ENCODE data around the gene TM9SF3.

Gene TM9SF3

GRCh38 chr10:96627292-96627691 is 40.5 kb upstream of the TM9SF3 start:
- Histone ChIP-seq H3K9me2 (replicated peaks; ENCODE audit: insufficient read depth, low read length) (no peaks in the 10 kb centered on the region), H2AFZ (ENCODE audit: low read depth, low read length, severe bottlenecking) (no peak overlapping the region), H3K4me3 (ENCODE audit: insufficient read depth, low read length, poor library complexity, severe bottlenecking) (no peak overlapping the region), H3F3A (ENCODE audit: insufficient read depth) (0 out of 2 replicates have a peak, but pooled peaks cover 2% of the 10 kb centered on the region), H3K79me2 (ENCODE audit: insufficient read depth, low read length) (peaks cover 3% of the 10 kb centered on the region; the same call in 1 of the 2 replicates), H4K20me1 (ENCODE audit: low read depth, low read length) (no peaks in the 10 kb centered on the region; the same call in 1 of the 2 replicates), H3K36me3 (ENCODE audit: low read length) (peaks cover 64% of the 10 kb centered on the region), H3K27ac (ENCODE audit: low read depth, low read length) (no peak overlapping the region), H3K27me3 (ENCODE audit: low read length) (no peaks in the 10 kb centered on the region), H3K9ac (ENCODE audit: low read length) (no peak overlapping the region), H3K9me3 (ENCODE audit: insufficient read depth, low read length) (no peaks in the 10 kb centered on the region), H3K4me2 (ENCODE audit: low read depth, low read length, poor library complexity, severe bottlenecking) (no peak overlapping the region)
- TF ChIP-seq EZH2phosphoT487 (conservative IDR thresholded peaks at IDR 0.05; ENCODE audit: low read length) = no peak
- no peak for TF ChIP-seq CTCF (IDR thresholded peaks at IDR 0.05; ENCODE audit: insufficient read depth, low read length, poor library complexity, severe bottlenecking)

- Histone ChIP-seq H3F3A (ENCODE audit: insufficient read depth) (0 out of 2 replicates have a peak, but pooled peaks cover 2% of the 10 kb centered on the region), H2AFZ (ENCODE audit: low read depth, low read length, severe bottlenecking) (no peak overlapping the region), H3K4me3 (ENCODE audit: insufficient read depth, low read length, poor library complexity, severe bottlenecking) (no peak overlapping the region), H3K9ac (ENCODE audit: low read length) (no peak overlapping the region), H3K27me3 (ENCODE audit: low read length) (no peaks in the 10 kb centered on the region), H3K9me2 (replicated peaks; ENCODE audit: insufficient read depth, low read length) (no peaks in the 10 kb centered on the region), H4K20me1 (ENCODE audit: low read depth, low read length) (no peaks in the 10 kb centered on the region; the same call in 1 of the 2 replicates), H3K36me3 (ENCODE audit: low read length) (peaks cover 64% of the 10 kb centered on the region), H3K9me3 (ENCODE audit: insufficient read depth, low read length) (no peaks in the 10 kb centered on the region), H3K27ac (ENCODE audit: low read depth, low read length) (no peak overlapping the region), H3K4me2 (ENCODE audit: low read depth, low read length, poor library complexity, severe bottlenecking) (no peak overlapping the region), H3K79me2 (ENCODE audit: insufficient read depth, low read length) (peaks cover 5% of the 10 kb centered on the region; the same call in 1 of the 2 replicates)
- TF ChIP-seq EZH2phosphoT487 (conservative IDR thresholded peaks at IDR 0.05; ENCODE audit: low read length) (no peak), CTCF (IDR thresholded peaks at IDR 0.05; ENCODE audit: insufficient read depth, low read length, poor library complexity, severe bottlenecking) (no peak)
Measured at GRCh38 chr10:96626795-96627194, 40.0 kb upstream of the TM9SF3 start.

GRCh38 chr10:96625173-96625572 is 38.4 kb upstream of the TM9SF3 start:
- H3K9ac ChIP-seq (ENCODE audit: low read length) = no peak overlapping the region
- H3K9me3 ChIP-seq (ENCODE audit: insufficient read depth, low read length) = no peaks in the 10 kb centered on the region
- H4K20me1 ChIP-seq (ENCODE audit: low read depth, low read length) = no peaks in the 10 kb centered on the region; the same call in 1 of the 2 replicates
- H3F3A ChIP-seq (ENCODE audit: insufficient read depth) = 0 out of 2 replicates have a peak, but pooled peaks cover under 1% of the 10 kb centered on the region
- H3K36me3 ChIP-seq (ENCODE audit: low read length) = peaks cover 56% of the 10 kb centered on the region
- no peaks in the 10 kb centered on the region for H3K9me2 ChIP-seq (replicated peaks; ENCODE audit: insufficient read depth, low read length)
- no peak overlapping the region for H2AFZ ChIP-seq (ENCODE audit: low read depth, low read length, severe bottlenecking)
- H3K27me3 ChIP-seq (ENCODE audit: low read length) = no peaks in the 10 kb centered on the region
- peaks cover 12% of the 10 kb centered on the region; the same call in 1 of the 2 replicates for H3K79me2 ChIP-seq (ENCODE audit: insufficient read depth, low read length)
- no peak overlapping the region for H3K4me3 ChIP-seq (ENCODE audit: insufficient read depth, low read length, poor library complexity, severe bottlenecking)
- H3K27ac ChIP-seq (ENCODE audit: low read depth, low read length) = no peak overlapping the region
- H3K4me2 ChIP-seq (ENCODE audit: low read depth, low read length, poor library complexity, severe bottlenecking) = no peak overlapping the region
- no peak for TF ChIP-seq CTCF (IDR thresholded peaks at IDR 0.05; ENCODE audit: insufficient read depth, low read length, poor library complexity, severe bottlenecking)
- no peak for TF ChIP-seq EZH2phosphoT487 (conservative IDR thresholded peaks at IDR 0.05; ENCODE audit: low read length)
